Measurements from ENCODE around the gene RPLP1.

Gene RPLP1

GRCh38 chr15:69474291-69474690 lies 21.7 kb downstream of the RPLP1 start:
- Histone ChIP-seq H3K27me3 (ENCODE audit: control insufficient read depth, insufficient read depth, low read length) (no peaks in the 10 kb centered on the region), H3K4me3 (ENCODE audit: low read depth, low read length) (no peak overlapping the region), H3K79me2 (no peaks in the 10 kb centered on the region), H3K4me1 (no peaks in the 10 kb centered on the region), H3K4me2 (ENCODE audit: low read length) (no peak overlapping the region), H3K9me3 (ENCODE audit: control insufficient read depth, low read length) (no peaks in the 10 kb centered on the region), H2AFZ (no peak overlapping the region), H3K27ac (no peak overlapping the region), H3K9ac (no peak overlapping the region), H3K36me3 (ENCODE audit: control insufficient read depth, insufficient read depth, low read length) (no peaks in the 10 kb centered on the region)
- no peak for TF ChIP-seq CTCF (IDR thresholded peaks at IDR 0.05)

- Histone ChIP-seq H3K27ac (no peak overlapping the region), H3K27me3 (ENCODE audit: control insufficient read depth, insufficient read depth, low read length) (no peaks in the 10 kb centered on the region), H3K9ac (no peak overlapping the region), H3K4me2 (ENCODE audit: low read length) (no peak overlapping the region), H3K4me1 (no peaks in the 10 kb centered on the region), H3K36me3 (ENCODE audit: control insufficient read depth, insufficient read depth, low read length) (no peaks in the 10 kb centered on the region), H3K9me3 (ENCODE audit: control insufficient read depth, low read length) (no peaks in the 10 kb centered on the region), H3K4me3 (ENCODE audit: low read depth, low read length) (no peak overlapping the region), H2AFZ (no peak overlapping the region), H3K79me2 (no peaks in the 10 kb centered on the region)
- no peak for TF ChIP-seq CTCF (IDR thresholded peaks at IDR 0.05)
These were observed 22.3 kb downstream of the RPLP1 start for GRCh38 chr15:69474846-69475455.

GRCh38 chr15:69475769-69476358 lies 23.2 kb downstream of the RPLP1 start:
- Histone ChIP-seq H3K4me1 (no peaks in the 10 kb centered on the region), H3K27ac (no peak overlapping the region), H3K36me3 (ENCODE audit: control insufficient read depth, insufficient read depth, low read length) (no peaks in the 10 kb centered on the region), H3K9ac (no peak overlapping the region), H2AFZ (no peak overlapping the region), H3K9me3 (ENCODE audit: control insufficient read depth, low read length) (no peaks in the 10 kb centered on the region), H3K4me2 (ENCODE audit: low read length) (no peak overlapping the region), H3K79me2 (no peaks in the 10 kb centered on the region), H3K27me3 (ENCODE audit: control insufficient read depth, insufficient read depth, low read length) (no peaks in the 10 kb centered on the region), H3K4me3 (ENCODE audit: low read depth, low read length) (no peak overlapping the region)
- peak; percentile 72 for TF ChIP-seq CTCF (IDR thresholded peaks at IDR 0.05)

GRCh38 chr15:69476704-69477473 lies 24.3 kb downstream of the RPLP1 start:
- no peak overlapping the region for H3K4me3 ChIP-seq (ENCODE audit: low read depth, low read length)
- H3K9ac ChIP-seq: no peak overlapping the region
- H3K79me2 ChIP-seq: no peaks in the 10 kb centered on the region
- H3K27ac ChIP-seq: no peak overlapping the region
- H3K9me3 ChIP-seq (ENCODE audit: control insufficient read depth, low read length): no peaks in the 10 kb centered on the region
- no peaks in the 10 kb centered on the region for H3K36me3 ChIP-seq (ENCODE audit: control insufficient read depth, insufficient read depth, low read length)
- H2AFZ ChIP-seq: no peak overlapping the region
- no peak for TF ChIP-seq CTCF (IDR thresholded peaks at IDR 0.05)
- no peaks in the 10 kb centered on the region for H3K4me1 ChIP-seq
- H3K4me2 ChIP-seq (ENCODE audit: low read length): no peak overlapping the region
- no peaks in the 10 kb centered on the region for H3K27me3 ChIP-seq (ENCODE audit: control insufficient read depth, insufficient read depth, low read length)
